IMR-90 (cell line): ENCODE measurements around the gene CDKN3. TPM values are rescaled to one million over a fixed set of nuclear protein-coding genes. Genes with fewer than 3 reads are reported as not detected.

Source experiments
- ATAC-seq: fragments of 200-7000 bp; cut with Tn5 transposase; 2 replicates; pipeline ENCODE4 v1.9.1; 2020; ENCODE audit warnings: low read depth, mild to moderate bottlenecking, moderate library complexity
- BruUV-seq: library from RNA; stranded (reverse); fragments of 400-500 nt; replicated peaks from 2 replicates; lab custom pipeline; 2021; lab: Mats Ljungman, UMichigan
- CTCF ChIA-PET: fragments of 300-600 bp; formaldehyde crosslinking; extraction: SDS; loops from one replicate; lab custom pipeline; 2021; ENCODE audit warnings: antibody characterized with exemption; lab: Yijun Ruan, JAX
- POLR2A ChIA-PET: fragments of 300-600 bp; sonication (Branson Sonifier 250); formaldehyde crosslinking; loops from one replicate; lab custom pipeline; 2022; ENCODE audit warnings: antibody characterized with exemption; ENCODE audit not compliant: unreplicated experiment; lab: Charles Lee
- DNase-seq: peaks from one replicate; pipeline ENCODE4 v3.0.0; 2013
- H2AFZ ChIP-seq: replicated peaks from 2 replicates; pipeline ENCODE3; 2013; ENCODE audit warnings: low read length, mild to moderate bottlenecking; ENCODE audit not compliant: poor library complexity
- H2AK5ac ChIP-seq: 2 replicates; pipeline ENCODE4 v1.6.1; 2013; ENCODE audit warnings: low read depth, low read length, inconsistent platforms
- H2AK9ac ChIP-seq: replicated peaks from 2 replicates; pipeline ENCODE3; 2013; ENCODE audit warnings: mild to moderate bottlenecking, low read depth, low read length, moderate library complexity; ENCODE audit not compliant: poor library complexity
- H2BK120ac ChIP-seq: 2 replicates; pipeline ENCODE4 v1.6.1; 2013; ENCODE audit warnings: low read depth, low read length, inconsistent platforms
- H2BK15ac ChIP-seq: 3 replicates; pipeline ENCODE4 v1.6.1; 2013; ENCODE audit warnings: low read depth, low read length, inconsistent platforms
- H2BK20ac ChIP-seq: 2 replicates; pipeline ENCODE4 v1.6.1; 2013; ENCODE audit warnings: low read depth, mild to moderate bottlenecking, inconsistent platforms, low read length, moderate library complexity
- H2BK5ac ChIP-seq: 2 replicates; pipeline ENCODE4 v1.6.1; 2013; ENCODE audit warnings: mild to moderate bottlenecking, low read depth, low read length, inconsistent platforms; ENCODE audit not compliant: poor library complexity, severe bottlenecking
- H3K14ac ChIP-seq: replicated peaks from 2 replicates; pipeline ENCODE4 v1.6.1; 2013; ENCODE audit warnings: low read depth, low read length, inconsistent platforms
- H3K18ac ChIP-seq: 2 replicates; pipeline ENCODE4 v1.6.1; 2013; ENCODE audit warnings: low read depth, low read length, control low read depth
- H3K23ac ChIP-seq: 2 replicates; pipeline ENCODE4 v1.6.1; 2013; ENCODE audit warnings: low read depth, low read length, inconsistent platforms
- H3K27ac ChIP-seq: 2 replicates; pipeline ENCODE4 v1.5.1; 2013; ENCODE audit warnings: mild to moderate bottlenecking, control low read depth, low read length; ENCODE audit not compliant: insufficient read depth
- H3K27me3 ChIP-seq: 2 replicates; pipeline ENCODE4 v1.6.1; 2013; ENCODE audit warnings: low read length; ENCODE audit not compliant: control insufficient read depth, insufficient read depth
- H3K36me3 ChIP-seq: 2 replicates; pipeline ENCODE4 v1.6.1; 2013; ENCODE audit warnings: low read length, mixed read lengths; ENCODE audit not compliant: control insufficient read depth, insufficient read depth
- H3K4ac ChIP-seq: 2 replicates; pipeline ENCODE4 v1.6.1; 2013; ENCODE audit warnings: low read depth, low read length, inconsistent platforms
- H3K4me1 ChIP-seq: 2 replicates; pipeline ENCODE4 v1.6.1; 2013; ENCODE audit warnings: low read length, mixed read lengths; ENCODE audit not compliant: control insufficient read depth, insufficient read depth
- H3K4me2 ChIP-seq: 2 replicates; pipeline ENCODE4 v1.6.1; 2013; ENCODE audit warnings: low read depth, mild to moderate bottlenecking, control low read depth, low read length, moderate library complexity
- H3K4me3 ChIP-seq: 2 replicates; pipeline ENCODE4 v1.5.1; 2013; ENCODE audit warnings: low read depth, mild to moderate bottlenecking, control low read depth, low read length, moderate library complexity; ENCODE audit not compliant: insufficient read depth
- H3K56ac ChIP-seq: 2 replicates; pipeline ENCODE4 v1.6.1; 2013; ENCODE audit warnings: low read length, inconsistent platforms; ENCODE audit not compliant: insufficient read depth; ENCODE audit errors: extremely low read depth
- H3K79me1 ChIP-seq, 2 experiments: 2 replicates each; pipeline ENCODE4 v1.6.1; 2013; ENCODE audit warnings: low read length in 2 of 2, inconsistent platforms in 1 of 2, low read depth in 1 of 2
- H3K9ac ChIP-seq: 2 replicates; pipeline ENCODE4 v1.6.1; 2013; ENCODE audit warnings: low read depth, low read length, control low read depth
- H3K9me1 ChIP-seq: 2 replicates; pipeline ENCODE4 v1.6.1; 2013; ENCODE audit warnings: low read length, inconsistent platforms; ENCODE audit not compliant: insufficient read depth
- H3K9me3 ChIP-seq: 2 replicates; pipeline ENCODE4 v1.6.1; 2013; ENCODE audit warnings: low read length; ENCODE audit not compliant: control insufficient read depth, insufficient read depth
- H4K20me1 ChIP-seq: 2 replicates; pipeline ENCODE4 v1.6.1; 2013; ENCODE audit warnings: low read length, inconsistent platforms; ENCODE audit not compliant: insufficient read depth
- H4K5ac ChIP-seq: 2 replicates; pipeline ENCODE4 v1.6.1; 2013; ENCODE audit warnings: mild to moderate bottlenecking, low read depth, low read length, control low read depth
- H4K8ac ChIP-seq, 2 experiments: 2 replicates each; pipeline ENCODE4 v1.6.1; 2013; ENCODE audit warnings: low read depth in 2 of 2, low read length in 2 of 2, control low read depth in 1 of 2, inconsistent platforms in 1 of 2
- H4K91ac ChIP-seq: 2 replicates; pipeline ENCODE4 v1.6.1; 2013; ENCODE audit warnings: low read depth, low read length, inconsistent platforms; ENCODE audit not compliant: insufficient read depth
- BHLHE40 ChIP-seq: fragments of 150-350 bp; IDR thresholded peaks from 2 replicates; pipeline ENCODE4 v1.6.1; 2016; ENCODE audit warnings: mild to moderate bottlenecking, low read depth, low read length
- CHD1 ChIP-seq: IDR thresholded peaks from 2 replicates; pipeline ENCODE4 v1.6.1; 2012; ENCODE audit warnings: low read depth, low read length, improper control_type of control experiment
- FOS ChIP-seq: fragments of 150-350 bp; IDR thresholded peaks from 2 replicates; pipeline ENCODE4 v1.6.1; 2016; ENCODE audit warnings: low read depth, low read length
- POLR2A ChIP-seq: IDR thresholded peaks from 2 replicates; pipeline ENCODE4 v1.6.1; 2012; ENCODE audit warnings: mild to moderate bottlenecking, low read depth, low read length
- RAD21 ChIP-seq: IDR thresholded peaks from 2 replicates; pipeline ENCODE4 v1.6.1; 2012; ENCODE audit warnings: low read length, improper control_type of control experiment
- RFX5 ChIP-seq: IDR thresholded peaks from 2 replicates; pipeline ENCODE4 v1.8.0; 2012; ENCODE audit warnings: low read depth, mild to moderate bottlenecking, low read length, moderate library complexity
- SMC3 ChIP-seq: fragments of 150-350 bp; IDR thresholded peaks from 2 replicates; pipeline ENCODE4 v1.6.1; 2016; ENCODE audit warnings: low read depth, mild to moderate bottlenecking, antibody characterized with exemption, low read length, moderate library complexity
- WGBS, 2 experiments: methylation state at CpG; one replicate each; pipeline versions ENCODE4 v1.1.5 to v1.1.7; 2013; ENCODE audit warnings: missing lambda C conversion rate in 2 of 2; ENCODE audit not compliant: insufficient read length in 1 of 2; ENCODE audit errors: extremely low coverage in 2 of 2; 5-methylcytosine and 5-hydroxymethylcytosine counted together
- dilution Hi-C: fragments of 300-500 bp; cut with HindIII; formaldehyde crosslinking; loops from one replicate; pipeline ENCODE4 v1.14.3; 2018; ENCODE audit warnings: low sequenced_read_pairs; ENCODE audit not compliant: unreplicated experiment
- in situ Hi-C: fragments of 300-500 bp; cut with MboI; formaldehyde crosslinking; loops from 3 replicates; pipeline ENCODE4 v1.14.3; 2019; ENCODE audit warnings: low sequenced_read_pairs, inconsistent platforms, mixed read lengths
- intact Hi-C: fragments of 100-400 bp; cut with micrococcal nuclease; formaldehyde crosslinking; loops from 2 replicates; pipeline ENCODE4 v1.10.0; 2022
- polyA plus RNA-seq, 3 experiments: library from polyadenylated mRNA; depleted of rRNA; stranded (reverse); fragments of >200 nt; gene quantifications; 2 replicates each; pipeline ENCODE4 v1.2.3, GENCODE V29; 2012; ENCODE audit warnings: low replicate concordance in 1 of 3
- total RNA-seq: library from RNA; depleted of rRNA; stranded (reverse); fragments of >200 nt; gene quantifications from 2 replicates; pipeline ENCODE4 v1.2.3, GENCODE V29; 2012
- TF ChIP-seq, protein P1 (sequence below): fragments of 150-350 bp; IDR thresholded peaks from 2 replicates; pipeline ENCODE4 v1.6.1; 2016; ENCODE audit warnings: low read depth, mild to moderate bottlenecking, low read length, moderate library complexity, borderline replicate concordance
- TF ChIP-seq, protein P2 (sequence below): fragments of 150-350 bp; IDR thresholded peaks from 2 replicates; pipeline ENCODE4 v1.6.1; 2017; ENCODE audit warnings: mild to moderate bottlenecking, antibody characterized with exemption, low read length, low read depth
- TF ChIP-seq, protein P3 (sequence below): conservative IDR thresholded peaks from 2 replicates; pipeline ENCODE4 v1.5.1; 2012; ENCODE audit warnings: mild to moderate bottlenecking, low read depth, low read length, improper control_type of control experiment

The CDKN3 gene
- total and polyA plus RNA-seq, 2 of the 4 experiments (the other 2 are of a cell fraction) = 38.9 to 48.9 TPM

DNA sequence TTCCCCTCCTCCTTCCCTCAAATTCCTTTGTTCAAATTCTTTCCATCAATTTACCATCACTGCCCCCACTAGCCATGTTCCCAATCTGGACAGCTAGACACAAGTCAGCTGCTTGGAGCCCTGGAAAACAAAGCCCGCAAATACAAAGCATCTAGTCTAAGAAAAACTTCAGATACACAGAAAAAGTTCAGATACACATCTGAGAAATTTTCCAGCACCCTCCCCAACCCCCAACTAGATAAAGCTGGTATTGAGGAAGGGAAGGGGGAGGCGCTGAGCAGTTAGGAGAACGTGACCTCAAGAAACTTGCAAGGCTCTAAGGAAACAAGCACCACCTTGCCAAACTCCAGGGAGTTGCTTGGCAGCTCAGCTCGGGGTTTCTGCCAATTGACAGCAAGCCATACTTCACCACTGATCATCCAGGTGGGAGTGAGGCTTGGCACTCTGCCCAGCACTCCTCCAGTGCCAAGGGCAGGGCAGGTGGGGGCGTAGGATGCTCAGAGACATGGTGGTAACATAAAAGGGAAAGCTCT lies 49.4 kb downstream of the CDKN3 start:
- H3K9me3 ChIP-seq = no peaks in the 10 kb centered on the region
- no peak overlapping the region for H3K56ac ChIP-seq
- intact Hi-C loops (no loop called here), in situ Hi-C loops (no loop called here), dilution Hi-C loops (no loop called here)
- no peak overlapping the region for H2BK15ac ChIP-seq
- no CpG with 5 or more reads among the region's 5 CpGs for WGBS, 2 experiments
- H2AK9ac ChIP-seq = no peak overlapping the region
- no peak overlapping the region; a peak in 1 of 4 replicates for H4K8ac ChIP-seq
- no peak overlapping the region; the same call in 1 of the 2 replicates for H3K18ac ChIP-seq
- no peaks in the 10 kb centered on the region; the same call in 1 of the 2 replicates for H3K9me1 ChIP-seq
- peak overlapping the region; percentile 15 for H2AFZ ChIP-seq
- H3K4me3 ChIP-seq = no peak overlapping the region
- H2BK5ac ChIP-seq = no peak overlapping the region
- H3K36me3 ChIP-seq = no peaks in the 10 kb centered on the region
- no peak overlapping the region for H2BK120ac ChIP-seq
- no peak overlapping the region for H4K5ac ChIP-seq
- no peak for TF ChIP-seq FOS
- TF ChIP-seq RAD21 = no peak
- no peak for TF ChIP-seq CHD1
- TF ChIP-seq, protein P1, sequence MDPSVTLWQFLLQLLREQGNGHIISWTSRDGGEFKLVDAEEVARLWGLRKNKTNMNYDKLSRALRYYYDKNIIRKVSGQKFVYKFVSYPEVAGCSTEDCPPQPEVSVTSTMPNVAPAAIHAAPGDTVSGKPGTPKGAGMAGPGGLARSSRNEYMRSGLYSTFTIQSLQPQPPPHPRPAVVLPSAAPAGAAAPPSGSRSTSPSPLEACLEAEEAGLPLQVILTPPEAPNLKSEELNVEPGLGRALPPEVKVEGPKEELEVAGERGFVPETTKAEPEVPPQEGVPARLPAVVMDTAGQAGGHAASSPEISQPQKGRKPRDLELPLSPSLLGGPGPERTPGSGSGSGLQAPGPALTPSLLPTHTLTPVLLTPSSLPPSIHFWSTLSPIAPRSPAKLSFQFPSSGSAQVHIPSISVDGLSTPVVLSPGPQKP = no peak
- TF ChIP-seq, protein P2, sequence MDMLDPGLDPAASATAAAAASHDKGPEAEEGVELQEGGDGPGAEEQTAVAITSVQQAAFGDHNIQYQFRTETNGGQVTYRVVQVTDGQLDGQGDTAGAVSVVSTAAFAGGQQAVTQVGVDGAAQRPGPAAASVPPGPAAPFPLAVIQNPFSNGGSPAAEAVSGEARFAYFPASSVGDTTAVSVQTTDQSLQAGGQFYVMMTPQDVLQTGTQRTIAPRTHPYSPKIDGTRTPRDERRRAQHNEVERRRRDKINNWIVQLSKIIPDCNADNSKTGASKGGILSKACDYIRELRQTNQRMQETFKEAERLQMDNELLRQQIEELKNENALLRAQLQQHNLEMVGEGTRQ = no peak
- no peak for TF ChIP-seq BHLHE40
- TF ChIP-seq, protein P3, sequence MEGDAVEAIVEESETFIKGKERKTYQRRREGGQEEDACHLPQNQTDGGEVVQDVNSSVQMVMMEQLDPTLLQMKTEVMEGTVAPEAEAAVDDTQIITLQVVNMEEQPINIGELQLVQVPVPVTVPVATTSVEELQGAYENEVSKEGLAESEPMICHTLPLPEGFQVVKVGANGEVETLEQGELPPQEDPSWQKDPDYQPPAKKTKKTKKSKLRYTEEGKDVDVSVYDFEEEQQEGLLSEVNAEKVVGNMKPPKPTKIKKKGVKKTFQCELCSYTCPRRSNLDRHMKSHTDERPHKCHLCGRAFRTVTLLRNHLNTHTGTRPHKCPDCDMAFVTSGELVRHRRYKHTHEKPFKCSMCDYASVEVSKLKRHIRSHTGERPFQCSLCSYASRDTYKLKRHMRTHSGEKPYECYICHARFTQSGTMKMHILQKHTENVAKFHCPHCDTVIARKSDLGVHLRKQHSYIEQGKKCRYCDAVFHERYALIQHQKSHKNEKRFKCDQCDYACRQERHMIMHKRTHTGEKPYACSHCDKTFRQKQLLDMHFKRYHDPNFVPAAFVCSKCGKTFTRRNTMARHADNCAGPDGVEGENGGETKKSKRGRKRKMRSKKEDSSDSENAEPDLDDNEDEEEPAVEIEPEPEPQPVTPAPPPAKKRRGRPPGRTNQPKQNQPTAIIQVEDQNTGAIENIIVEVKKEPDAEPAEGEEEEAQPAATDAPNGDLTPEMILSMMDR = no peak
- no peak for TF ChIP-seq SMC3
- TF ChIP-seq RFX5 = no peak
- TF ChIP-seq POLR2A = no peak
- H3K23ac ChIP-seq = no peak overlapping the region
- H4K20me1 ChIP-seq = no peaks in the 10 kb centered on the region
- no peak overlapping the region; the same call in 1 of the 2 replicates for H2BK20ac ChIP-seq
- H2AK5ac ChIP-seq = peak overlapping the region; percentile 75
- no peak for DNase-seq
- H3K27ac ChIP-seq = no peak overlapping the region
- POLR2A ChIA-PET = no interaction called here
- no peak overlapping the region; the same call in 1 of the 2 replicates for H3K4me2 ChIP-seq
- peaks cover 3% of the 10 kb centered on the region for H3K4me1 ChIP-seq
- no TSS peak for BruUV-seq
- no peaks in the 10 kb centered on the region for H3K79me1 ChIP-seq
- H3K4ac ChIP-seq = no peak overlapping the region
- no peak overlapping the region for H3K14ac ChIP-seq
- no peak overlapping the region for H4K91ac ChIP-seq
- H3K27me3 ChIP-seq = no peaks in the 10 kb centered on the region
- CTCF ChIA-PET = no interaction called here
- ATAC-seq = no peak
- H3K9ac ChIP-seq = no peak overlapping the region
